ENCODE results near the gene CCNT2.

Gene CCNT2

DNA sequence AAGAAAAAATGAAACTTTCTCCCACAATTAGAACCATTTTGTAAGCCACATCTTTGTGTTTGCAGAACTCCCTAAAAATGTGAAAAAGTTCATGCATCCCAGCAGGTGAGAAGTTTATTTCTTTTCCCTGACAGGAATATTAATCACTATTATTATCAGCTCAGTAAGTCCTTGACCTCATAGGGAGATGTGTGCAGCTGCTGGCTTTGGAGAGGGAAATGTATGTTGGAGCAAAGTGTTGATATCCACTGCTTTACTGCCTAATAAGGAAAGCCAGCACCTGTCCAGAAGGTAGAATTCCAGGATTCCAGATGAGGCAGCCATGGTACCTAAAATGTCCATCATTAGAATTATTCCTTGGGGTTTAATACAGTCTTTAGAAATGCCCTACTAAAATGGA, 35.8 kb upstream of the CCNT2 start:
- Histone ChIP-seq H3K4me2 (ENCODE audit: low read length) (no peak overlapping the region), H3K4me3 (ENCODE audit: low read depth, low read length) (no peak overlapping the region), H3K9me3 (ENCODE audit: control insufficient read depth, low read length) (no peaks in the 10 kb centered on the region), H3K27ac (no peak overlapping the region), H3K9ac (no peak overlapping the region), H3K4me1 (no peaks in the 10 kb centered on the region), H3K27me3 (ENCODE audit: control insufficient read depth, insufficient read depth, low read length) (no peaks in the 10 kb centered on the region), H2AFZ (no peak overlapping the region), H3K36me3 (ENCODE audit: control insufficient read depth, insufficient read depth, low read length) (no peaks in the 10 kb centered on the region), H3K79me2 (no peaks in the 10 kb centered on the region)
- TF ChIP-seq, protein P1, sequence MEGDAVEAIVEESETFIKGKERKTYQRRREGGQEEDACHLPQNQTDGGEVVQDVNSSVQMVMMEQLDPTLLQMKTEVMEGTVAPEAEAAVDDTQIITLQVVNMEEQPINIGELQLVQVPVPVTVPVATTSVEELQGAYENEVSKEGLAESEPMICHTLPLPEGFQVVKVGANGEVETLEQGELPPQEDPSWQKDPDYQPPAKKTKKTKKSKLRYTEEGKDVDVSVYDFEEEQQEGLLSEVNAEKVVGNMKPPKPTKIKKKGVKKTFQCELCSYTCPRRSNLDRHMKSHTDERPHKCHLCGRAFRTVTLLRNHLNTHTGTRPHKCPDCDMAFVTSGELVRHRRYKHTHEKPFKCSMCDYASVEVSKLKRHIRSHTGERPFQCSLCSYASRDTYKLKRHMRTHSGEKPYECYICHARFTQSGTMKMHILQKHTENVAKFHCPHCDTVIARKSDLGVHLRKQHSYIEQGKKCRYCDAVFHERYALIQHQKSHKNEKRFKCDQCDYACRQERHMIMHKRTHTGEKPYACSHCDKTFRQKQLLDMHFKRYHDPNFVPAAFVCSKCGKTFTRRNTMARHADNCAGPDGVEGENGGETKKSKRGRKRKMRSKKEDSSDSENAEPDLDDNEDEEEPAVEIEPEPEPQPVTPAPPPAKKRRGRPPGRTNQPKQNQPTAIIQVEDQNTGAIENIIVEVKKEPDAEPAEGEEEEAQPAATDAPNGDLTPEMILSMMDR (IDR thresholded peaks at IDR 0.05): no peak

- Histone ChIP-seq H3K27me3 (ENCODE audit: control insufficient read depth, insufficient read depth, low read length) (no peaks in the 10 kb centered on the region), H3K36me3 (ENCODE audit: control insufficient read depth, insufficient read depth, low read length) (no peaks in the 10 kb centered on the region), H3K9ac (no peak overlapping the region), H3K4me1 (no peaks in the 10 kb centered on the region), H3K4me3 (ENCODE audit: low read depth, low read length) (no peak overlapping the region), H3K9me3 (ENCODE audit: control insufficient read depth, low read length) (no peaks in the 10 kb centered on the region), H3K79me2 (no peaks in the 10 kb centered on the region), H3K4me2 (ENCODE audit: low read length) (no peak overlapping the region), H3K27ac (no peak overlapping the region), H2AFZ (no peak overlapping the region)
- TF ChIP-seq, protein P1 (IDR thresholded peaks at IDR 0.05): no peak
Measured at GRCh38 chr2:134883552-134884293, 34.9 kb upstream of the CCNT2 start.

GRCh38 chr2:134884435-134884834, 34.2 kb upstream of the CCNT2 start:
- Histone ChIP-seq H3K27ac (no peak overlapping the region), H3K4me3 (ENCODE audit: low read depth, low read length) (no peak overlapping the region)
- TF ChIP-seq, protein P1 (IDR thresholded peaks at IDR 0.05): no peak

GRCh38 chr2:134892282-134893035, 26.2 kb upstream of the CCNT2 start:
- H3K27me3 ChIP-seq (ENCODE audit: control insufficient read depth, insufficient read depth, low read length): no peaks in the 10 kb centered on the region
- H3K36me3 ChIP-seq (ENCODE audit: control insufficient read depth, insufficient read depth, low read length): no peaks in the 10 kb centered on the region
- no peak overlapping the region for H2AFZ ChIP-seq
- H3K4me2 ChIP-seq (ENCODE audit: low read length): no peak overlapping the region
- TF ChIP-seq, protein P1 (IDR thresholded peaks at IDR 0.05): no peak
- no peak overlapping the region for H3K27ac ChIP-seq
- no peak overlapping the region for H3K9ac ChIP-seq
- H3K79me2 ChIP-seq: no peaks in the 10 kb centered on the region
- H3K4me1 ChIP-seq: no peaks in the 10 kb centered on the region
- no peak overlapping the region for H3K4me3 ChIP-seq (ENCODE audit: low read depth, low read length)
- H3K9me3 ChIP-seq (ENCODE audit: control insufficient read depth, low read length): no peaks in the 10 kb centered on the region

More at GRCh38 chr2:134884435-134884834, 34.2 kb upstream of the CCNT2 start:
- no peaks in the 10 kb centered on the region for H3K27me3 ChIP-seq (ENCODE audit: control insufficient read depth, insufficient read depth, low read length)
- no peak overlapping the region for H3K9ac ChIP-seq
- H3K36me3 ChIP-seq (ENCODE audit: control insufficient read depth, insufficient read depth, low read length): no peaks in the 10 kb centered on the region
- no peaks in the 10 kb centered on the region for H3K9me3 ChIP-seq (ENCODE audit: control insufficient read depth, low read length)
- no peak overlapping the region for H2AFZ ChIP-seq
- no peak overlapping the region for H3K4me2 ChIP-seq (ENCODE audit: low read length)
- no peaks in the 10 kb centered on the region for H3K4me1 ChIP-seq
- no peaks in the 10 kb centered on the region for H3K79me2 ChIP-seq

Measured in parathyroid adenoma (tissue), 2 donors.